Activated CD8-positive, alpha-beta memory T cell treated with anti-CD3 and anti-CD28 coated beads, Interleukin-2, amount 50 U/mL, for 24 hours (primary cell): ENCODE data around the gene MMP15.

ENCODE experiments used
- DNase-seq: peaks from one replicate; pipeline ENCODE4 v3.0.0-alpha.2; 2020; ENCODE audit errors: extremely low read depth

Gene MMP15

GRCh38 chr16:58035356-58036170 is 10.0 kb downstream of the MMP15 start:
- DNase-seq: no peak

GRCh38 chr16:58036943-58037342 is 11.4 kb downstream of the MMP15 start:
- no peak for DNase-seq

DNA sequence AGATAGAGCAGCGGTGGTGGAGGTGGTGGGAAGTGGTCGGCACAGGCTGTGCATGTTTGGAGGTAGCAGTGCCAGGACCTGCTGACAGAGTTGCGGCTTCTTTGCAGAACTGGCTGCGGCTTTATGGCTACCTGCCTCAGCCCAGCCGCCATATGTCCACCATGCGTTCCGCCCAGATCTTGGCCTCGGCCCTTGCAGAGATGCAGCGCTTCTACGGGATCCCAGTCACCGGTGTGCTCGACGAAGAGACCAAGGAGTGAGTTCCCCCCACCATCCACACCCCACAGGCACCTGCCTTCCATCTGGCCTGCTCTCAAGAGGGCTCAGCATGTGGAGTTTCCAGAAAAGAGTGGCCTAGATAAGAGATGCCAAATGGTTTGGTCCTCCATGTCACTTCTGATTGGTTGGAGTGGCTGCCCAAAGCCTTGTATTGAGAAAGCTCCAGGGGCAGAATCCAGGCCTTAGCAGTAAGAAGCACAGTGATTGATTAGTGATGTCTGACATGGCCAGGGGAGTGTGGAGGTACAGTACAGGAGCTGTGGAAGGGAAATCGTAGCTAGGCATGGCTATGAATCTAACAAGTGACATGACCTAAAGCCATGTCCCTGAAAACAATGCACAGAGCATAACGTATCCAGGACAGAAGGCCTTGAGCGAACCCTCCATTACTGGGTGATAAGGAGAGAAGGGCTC is 12.0 kb downstream of the MMP15 start:
- no peak for DNase-seq

- no peak for DNase-seq
Observed at GRCh38 chr16:58038219-58038641, 12.7 kb downstream of the MMP15 start.

DNA sequence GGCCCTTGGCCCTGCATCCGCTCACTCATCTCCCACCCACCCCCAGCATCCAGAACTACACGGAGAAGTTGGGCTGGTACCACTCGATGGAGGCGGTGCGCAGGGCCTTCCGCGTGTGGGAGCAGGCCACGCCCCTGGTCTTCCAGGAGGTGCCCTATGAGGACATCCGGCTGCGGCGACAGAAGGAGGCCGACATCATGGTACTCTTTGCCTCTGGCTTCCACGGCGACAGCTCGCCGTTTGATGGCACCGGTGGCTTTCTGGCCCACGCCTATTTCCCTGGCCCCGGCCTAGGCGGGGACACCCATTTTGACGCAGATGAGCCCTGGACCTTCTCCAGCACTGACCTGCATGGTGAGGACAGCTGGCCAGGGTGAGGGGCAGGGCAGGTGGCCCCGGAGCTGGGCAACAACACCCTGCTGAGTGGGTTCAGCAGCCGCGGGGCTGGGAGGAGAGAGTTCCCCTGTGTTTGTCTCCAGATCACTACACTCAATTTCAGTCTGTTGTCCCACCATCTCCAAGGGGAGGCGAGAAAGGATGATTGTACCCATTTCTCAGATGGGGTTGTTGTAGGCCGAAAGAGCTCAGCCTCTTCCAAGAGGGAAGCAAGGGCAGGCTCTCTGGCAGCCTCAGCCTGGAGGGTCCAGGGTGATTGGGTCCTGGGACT is 14.4 kb downstream of the MMP15 start:
- DNase-seq: no peak

DNA sequence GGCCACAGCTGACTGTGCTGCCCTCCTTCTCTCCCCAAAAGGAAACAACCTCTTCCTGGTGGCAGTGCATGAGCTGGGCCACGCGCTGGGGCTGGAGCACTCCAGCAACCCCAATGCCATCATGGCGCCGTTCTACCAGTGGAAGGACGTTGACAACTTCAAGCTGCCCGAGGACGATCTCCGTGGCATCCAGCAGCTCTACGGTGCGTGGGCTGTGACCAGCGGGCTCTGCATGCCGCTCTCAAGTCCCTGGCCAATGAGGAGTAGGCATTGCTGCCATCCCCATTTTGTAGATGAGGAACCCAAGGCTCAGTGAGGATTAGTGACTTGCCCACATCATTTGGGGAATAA is 14.9 kb downstream of the MMP15 start:
- DNase-seq: no peak

DNA sequence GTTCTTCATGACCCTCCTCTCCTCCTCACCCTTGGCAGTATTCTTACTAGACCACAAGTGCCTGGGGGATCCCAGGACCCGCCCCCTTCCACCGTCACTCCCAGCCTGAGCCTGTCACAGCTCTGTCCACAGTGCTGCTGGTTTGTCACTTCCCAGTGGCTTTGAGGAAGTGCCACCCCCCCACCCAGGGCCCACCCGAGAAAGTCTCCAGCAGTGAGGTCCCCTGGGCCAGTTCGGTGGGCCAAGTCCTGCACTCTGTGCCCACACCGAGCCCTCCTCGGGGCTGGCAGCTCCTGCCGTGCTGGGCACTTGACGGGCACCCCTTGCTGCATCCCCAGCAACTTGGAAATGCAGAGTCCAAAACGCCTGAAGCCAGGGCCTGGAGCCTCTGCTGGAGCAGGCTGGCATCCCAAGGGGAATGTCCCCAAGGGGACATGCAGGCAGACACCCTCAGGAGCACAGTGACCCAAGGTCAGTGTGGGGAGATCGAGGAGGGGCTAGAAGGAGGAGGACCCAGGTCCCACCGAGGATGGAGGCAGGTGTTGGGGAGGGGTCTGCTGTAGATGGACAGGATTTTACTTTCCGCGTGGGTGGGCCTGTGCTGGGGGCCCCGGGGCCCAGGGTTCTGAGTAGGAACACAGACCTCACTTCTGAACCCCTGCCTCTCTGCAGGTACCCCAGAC is 15.5 kb downstream of the MMP15 start:
- DNase-seq: no peak

- DNase-seq: no peak
Observed at GRCh38 chr16:58041628-58041955, 16.0 kb downstream of the MMP15 start.

DNA sequence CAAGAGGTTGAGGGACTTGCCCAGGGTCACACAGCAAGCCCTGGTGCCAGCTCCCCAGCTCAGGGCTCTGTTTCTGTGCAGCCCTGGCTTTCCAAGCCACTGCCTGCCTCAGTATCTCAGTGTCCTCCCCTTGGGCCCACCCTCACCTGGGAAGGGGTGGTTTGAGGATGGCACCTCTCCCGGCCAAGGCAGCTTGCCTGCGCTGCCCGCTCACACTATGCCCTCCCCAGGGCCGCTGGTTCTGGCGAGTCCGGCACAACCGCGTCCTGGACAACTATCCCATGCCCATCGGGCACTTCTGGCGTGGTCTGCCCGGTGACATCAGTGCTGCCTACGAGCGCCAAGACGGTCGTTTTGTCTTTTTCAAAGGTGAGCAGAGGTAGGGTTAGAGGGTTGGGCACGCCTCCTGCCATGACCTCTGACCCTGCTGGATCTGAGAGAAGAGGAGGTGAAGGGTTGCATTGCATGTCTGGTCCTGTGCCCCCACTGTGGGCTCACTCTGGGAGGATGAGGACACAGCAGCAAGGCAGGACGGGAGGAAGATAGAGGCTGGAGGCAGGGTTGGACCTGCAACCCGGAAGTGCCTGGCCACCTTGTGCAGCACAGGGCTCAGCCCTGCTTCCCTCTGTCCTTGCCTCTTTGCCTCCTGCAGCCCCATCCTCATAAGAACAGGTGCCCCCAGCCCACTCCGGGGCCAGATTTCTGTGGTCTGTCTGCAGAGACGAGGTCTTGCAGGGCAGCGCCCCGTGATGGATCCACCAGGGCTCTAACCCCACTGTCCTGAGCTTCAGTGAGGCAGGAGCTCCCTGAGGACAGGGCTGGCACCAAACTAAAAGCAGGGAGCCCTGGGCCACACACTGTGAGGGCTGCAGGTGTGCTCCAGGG is 16.7 kb downstream of the MMP15 start:
- no peak for DNase-seq

GRCh38 chr16:58042886-58043515 is 17.4 kb downstream of the MMP15 start:
- DNase-seq: no peak

GRCh38 chr16:58043571-58044155 is 18.1 kb downstream of the MMP15 start:
- no peak for DNase-seq

GRCh38 chr16:58044266-58045019 is 18.9 kb downstream of the MMP15 start:
- no peak for DNase-seq

GRCh38 chr16:58045096-58045495 is 19.5 kb downstream of the MMP15 start:
- no peak for DNase-seq

GRCh38 chr16:58046054-58046881 is 20.7 kb downstream of the MMP15 start:
- DNase-seq: no peak

DNA sequence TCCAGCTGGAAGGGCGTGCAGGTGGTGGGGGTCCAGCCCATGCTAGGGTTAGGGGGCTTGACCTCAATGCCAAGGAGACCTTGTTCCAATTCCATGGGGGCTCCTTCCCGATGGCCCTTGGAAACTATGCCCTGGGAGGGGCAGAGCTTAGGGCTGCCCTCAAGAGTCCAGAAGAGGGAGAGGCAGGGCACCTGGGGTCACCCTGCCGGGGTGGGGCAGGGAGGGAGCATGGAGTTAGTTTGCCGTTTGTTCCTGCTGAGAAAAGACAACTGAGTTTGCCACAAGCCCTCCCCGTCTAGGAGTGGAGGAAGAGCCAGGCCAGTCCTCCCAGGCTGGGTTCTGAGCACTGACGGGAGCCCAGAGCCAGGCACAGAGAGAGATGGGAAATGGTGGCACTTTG is 21.4 kb downstream of the MMP15 start:
- DNase-seq: no peak

- DNase-seq: no peak
Observed at GRCh38 chr16:58047557-58048348, 22.2 kb downstream of the MMP15 start.

GRCh38 chr16:58048494-58049231 is 23.1 kb downstream of the MMP15 start:
- DNase-seq: no peak
